ENCODE data around the gene THSD7A. TPM values are rescaled to one million over a fixed set of nuclear protein-coding genes. Genes with fewer than 3 reads are reported as not detected.

Gene THSD7A
- total RNA-seq, 1 donor from 2014 or later, result 21.6 TPM

GRCh38 chr7:11633310-11633709, 198.7 kb downstream of the THSD7A start:
- DNase-seq (ENCODE audit: low spot score), result no peak

- DNase-seq (ENCODE audit: low spot score), result no peak
Measured at GRCh38 chr7:11630355-11630754, 201.6 kb downstream of the THSD7A start.

DNA sequence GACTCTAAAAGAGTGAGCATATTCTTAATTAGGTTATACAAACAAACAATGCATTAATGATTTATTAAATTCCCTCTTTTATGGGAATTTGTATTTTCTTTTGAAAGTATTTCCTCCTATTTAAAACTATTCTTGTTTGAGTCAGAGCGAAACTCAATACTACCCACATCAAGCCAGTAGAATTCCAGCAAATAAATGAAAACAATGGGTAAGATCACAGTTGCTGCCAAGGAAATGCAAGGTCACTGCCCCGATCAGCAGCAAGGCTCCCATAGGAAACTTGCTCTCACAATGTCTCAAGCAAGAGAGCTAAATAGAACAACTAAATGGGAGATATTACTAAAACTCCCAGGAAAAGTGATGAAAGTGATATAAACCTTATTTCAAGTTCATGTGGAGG, 206.3 kb downstream of the THSD7A start:
- DNase-seq (ENCODE audit: low spot score), result no peak

- no peak for DNase-seq (ENCODE audit: low spot score)
Measured at GRCh38 chr7:11623093-11623678, 208.8 kb downstream of the THSD7A start.

GRCh38 chr7:11620406-11621253, 211.4 kb downstream of the THSD7A start:
- no peak for DNase-seq (ENCODE audit: low spot score)

DNA sequence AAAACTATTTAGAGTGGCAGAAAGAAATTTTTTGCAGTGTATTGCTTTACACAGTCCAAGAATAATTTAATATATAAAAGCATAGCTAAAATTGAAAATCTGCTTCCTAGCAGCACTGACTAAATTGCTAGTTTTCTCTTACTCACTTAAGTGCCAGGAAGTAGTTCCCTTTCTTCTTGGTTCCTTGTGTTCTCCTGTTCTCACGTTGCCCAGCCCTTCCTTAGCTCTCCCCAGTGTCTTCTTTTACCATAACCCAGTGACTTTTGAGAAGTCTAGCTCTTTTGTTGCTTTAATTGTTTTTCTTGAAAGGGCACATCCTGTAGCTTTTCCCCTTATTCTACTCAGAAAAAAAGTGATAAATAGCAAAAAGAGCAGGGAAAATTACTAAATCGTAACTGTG, 215.5 kb downstream of the THSD7A start:
- no peak for DNase-seq (ENCODE audit: low spot score)

GRCh38 chr7:11615174-11615573, 216.8 kb downstream of the THSD7A start:
- no peak for DNase-seq (ENCODE audit: low spot score)

DNA sequence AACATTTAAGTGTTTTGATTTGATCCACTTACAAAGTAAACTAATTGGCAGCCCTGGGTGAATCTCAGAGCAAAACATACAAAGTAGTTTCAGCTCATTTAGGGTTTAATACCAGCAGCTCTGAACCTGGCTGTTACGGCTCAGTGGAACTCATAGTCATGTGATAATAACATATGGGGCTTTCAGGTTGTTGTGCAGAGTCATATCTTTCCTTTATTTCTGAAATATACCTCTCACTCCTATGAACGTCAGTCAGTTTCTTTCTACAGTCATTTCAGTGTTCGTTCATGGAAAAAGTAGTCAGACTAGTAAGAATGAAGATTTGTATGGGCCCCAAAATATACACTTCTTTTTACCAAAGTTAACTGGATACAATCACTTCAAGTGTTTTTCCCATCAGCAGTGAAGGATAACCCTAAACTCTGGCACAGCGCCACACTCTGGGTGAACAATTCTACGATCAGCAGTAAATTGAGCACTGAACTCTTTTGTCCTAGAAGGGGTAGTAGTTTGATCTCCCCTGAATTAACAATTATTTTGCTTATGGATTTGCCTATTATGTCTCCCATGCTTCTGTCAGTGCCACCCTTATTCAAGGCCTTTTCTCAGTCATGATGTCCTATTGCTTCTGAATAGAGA, 218.6 kb downstream of the THSD7A start:
- DNase-seq (ENCODE audit: low spot score), result no peak

GRCh38 chr7:11612737-11613136, 219.3 kb downstream of the THSD7A start:
- no peak for DNase-seq (ENCODE audit: low spot score)

DNA sequence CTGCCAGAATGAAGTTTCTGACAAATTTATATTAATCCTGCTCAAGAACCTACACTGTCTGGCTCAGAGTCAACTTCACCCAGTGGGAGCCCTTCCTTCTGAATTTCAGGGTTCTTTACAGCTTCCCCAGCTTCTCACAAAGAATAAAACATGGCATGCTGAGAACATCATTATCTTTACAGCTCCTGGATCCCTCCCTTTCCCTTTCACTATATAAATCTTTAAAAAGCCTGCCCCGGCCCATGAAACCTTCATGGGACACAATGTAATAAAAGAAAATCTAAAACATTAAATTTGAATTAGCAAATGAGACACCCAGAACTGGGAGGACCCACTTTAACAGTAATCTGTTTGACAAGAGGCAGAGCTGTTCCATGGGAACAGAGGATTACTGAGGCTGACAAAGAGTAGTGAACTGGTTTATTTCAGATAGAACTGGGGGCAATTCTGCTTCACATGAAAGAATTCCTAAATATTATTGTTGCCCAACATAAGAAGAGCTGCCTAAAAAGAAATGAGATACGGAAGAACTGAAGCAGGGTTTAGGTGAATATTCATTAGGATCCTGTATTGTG, 222.8 kb downstream of the THSD7A start:
- DNase-seq (ENCODE audit: low spot score), result no peak

GRCh38 chr7:11607686-11608085, 224.3 kb downstream of the THSD7A start:
- no peak for DNase-seq (ENCODE audit: low spot score)

DNA sequence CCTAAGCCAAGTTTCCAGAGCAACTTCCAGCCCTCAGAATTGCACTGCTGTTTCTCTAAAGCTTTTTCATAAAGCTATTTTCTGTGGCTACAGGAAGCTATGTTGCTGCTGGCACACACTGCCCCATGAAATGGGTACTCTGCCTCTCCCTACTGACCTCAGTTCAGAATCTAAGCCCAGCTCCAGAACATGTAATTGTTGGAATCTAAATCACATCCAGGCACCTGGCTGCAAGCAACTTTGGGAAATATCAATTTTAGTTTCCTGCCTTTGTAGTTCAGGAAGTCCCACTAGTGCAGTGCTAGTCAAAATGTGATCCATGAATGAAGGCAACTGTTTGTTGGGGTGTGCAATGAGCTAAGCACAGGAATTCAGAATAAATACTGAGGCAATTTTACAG, 226.2 kb downstream of the THSD7A start:
- no peak for DNase-seq (ENCODE audit: low spot score)

GRCh38 chr7:11604505-11604904, 227.5 kb downstream of the THSD7A start:
- no peak for DNase-seq (ENCODE audit: low spot score)

GRCh38 chr7:11601761-11602160, 230.2 kb downstream of the THSD7A start:
- DNase-seq (ENCODE audit: low spot score), result no peak

DNA sequence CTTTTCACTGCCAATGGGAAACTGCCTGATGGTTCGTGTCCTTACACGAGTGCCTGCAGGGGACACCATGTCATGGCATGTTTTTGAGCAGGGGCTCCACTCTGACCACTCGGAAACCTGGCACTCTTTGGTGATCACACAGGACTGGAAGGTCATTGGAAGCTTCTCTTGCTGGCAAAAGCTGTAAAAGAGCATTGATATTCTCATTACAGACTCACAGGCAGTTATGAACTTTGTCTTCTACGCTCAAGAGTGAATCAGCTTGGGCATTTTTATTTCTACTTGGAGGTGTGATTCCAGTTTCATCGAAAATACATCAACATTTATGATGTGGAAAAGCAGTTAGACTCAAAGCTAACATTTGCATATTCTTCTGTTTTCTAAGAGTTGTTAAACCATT, 238.7 kb downstream of the THSD7A start:
- DNase-seq (ENCODE audit: low spot score), result no peak

- no peak for DNase-seq (ENCODE audit: low spot score)
Measured at GRCh38 chr7:11592699-11593098, 239.3 kb downstream of the THSD7A start.

- no peak for DNase-seq (ENCODE audit: low spot score)
Measured at GRCh38 chr7:11591943-11592342, 240.1 kb downstream of the THSD7A start.

GRCh38 chr7:11591055-11591633, 240.9 kb downstream of the THSD7A start:
- DNase-seq (ENCODE audit: low spot score), result no peak

GRCh38 chr7:11589251-11589650, 242.7 kb downstream of the THSD7A start:
- no peak for DNase-seq (ENCODE audit: low spot score)

DNA sequence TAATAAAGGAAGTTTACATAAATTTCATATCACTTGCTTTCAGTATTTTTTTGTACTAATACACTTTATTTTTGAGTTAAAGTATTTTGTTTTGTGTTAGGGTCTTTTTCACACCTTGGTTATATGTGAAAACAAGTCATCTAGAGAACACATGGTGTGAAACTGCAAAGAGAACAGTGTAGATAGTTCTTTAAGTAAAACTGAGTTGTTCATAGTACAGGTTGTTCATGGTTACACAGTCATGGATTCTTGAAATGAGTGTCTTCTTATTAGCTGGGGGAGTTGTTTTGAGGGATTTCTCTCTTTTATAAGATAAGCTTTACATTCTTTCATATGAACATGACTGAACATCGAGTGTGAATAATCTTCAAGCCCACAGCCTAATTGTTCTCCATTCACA, 244.2 kb downstream of the THSD7A start:
- no peak for DNase-seq (ENCODE audit: low spot score)

DNA sequence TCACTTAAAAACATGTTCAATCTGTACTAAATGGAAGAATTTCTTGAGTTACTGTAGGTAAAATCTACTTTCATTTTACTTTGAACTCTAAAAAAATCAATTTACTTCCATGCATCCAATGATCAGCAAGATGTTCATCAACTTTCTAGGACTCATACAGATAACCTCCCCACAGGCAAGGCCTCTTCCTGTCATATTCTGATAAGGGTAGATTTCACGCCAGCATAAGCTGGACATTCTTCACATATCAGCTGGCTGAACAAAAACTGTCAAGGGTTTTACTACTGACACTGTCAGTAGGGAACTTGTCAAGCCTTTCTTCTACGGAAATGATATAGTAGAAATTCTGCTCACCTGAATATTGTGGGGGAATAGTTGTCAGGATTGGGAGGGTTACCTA, 244.9 kb downstream of the THSD7A start:
- DNase-seq (ENCODE audit: low spot score), result no peak

DNA sequence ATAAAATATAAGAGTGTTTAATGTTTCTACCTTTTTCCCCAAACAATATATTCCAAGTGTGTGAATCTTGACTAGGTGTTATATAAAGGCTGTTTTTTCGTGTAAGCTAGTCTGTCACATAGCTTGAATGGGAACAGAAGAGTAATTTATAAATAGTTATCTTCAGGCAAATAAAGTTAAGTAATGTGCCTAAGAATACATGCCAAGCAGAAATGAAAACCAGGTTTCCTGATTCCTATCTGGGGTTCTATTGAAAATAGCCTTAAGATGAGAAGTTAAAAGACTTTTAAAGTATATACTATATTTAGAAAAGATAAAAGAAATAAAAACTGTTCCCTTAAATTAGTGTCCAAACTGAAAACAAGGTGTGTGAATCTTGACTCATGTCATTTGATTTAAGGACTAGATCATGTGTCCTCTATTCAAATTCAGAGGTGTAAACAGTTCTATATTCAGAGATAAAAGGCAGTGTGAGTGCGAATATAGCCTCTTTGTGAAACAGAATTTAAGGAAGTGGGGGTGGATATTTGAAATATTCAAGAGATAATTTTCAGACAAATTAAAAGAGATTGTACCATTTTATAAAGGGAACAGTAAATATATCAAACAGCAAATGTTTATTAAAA, 247.5 kb downstream of the THSD7A start:
- DNase-seq (ENCODE audit: low spot score), result no peak

All from ureter (tissue), 1 donor.